SK-N-SH treated with all-trans-retinoic acid at 6 μM for 48 hours (cell line): ENCODE measurements around the gene ZFP64.

ENCODE experiments used
- ARNTL ChIP-seq: fragments of 450-650 bp; formaldehyde crosslinking; IDR thresholded peaks from 2 replicates; pipeline ENCODE4 v1.5.0; 2020; ENCODE audit warnings: low read depth, mild to moderate bottlenecking, moderate library complexity, borderline replicate concordance
- BACH2 ChIP-seq: fragments of 250-450 bp; sonication (Bioruptor Pico); IDR thresholded peaks from 2 replicates; pipeline ENCODE4 v1.9.0; 2021; ENCODE audit warnings: mild to moderate bottlenecking, borderline replicate concordance
- ISL1 ChIP-seq: fragments of 250-450 bp; sonication (Bioruptor Pico); IDR thresholded peaks from 2 replicates; pipeline ENCODE4 v2.1.2; 2022; ENCODE audit warnings: mild to moderate bottlenecking, moderate library complexity
- PATZ1 ChIP-seq: fragments of 250-450 bp; sonication (Bioruptor Pico); IDR thresholded peaks from 2 replicates; pipeline ENCODE4 v1.8.0; 2020; ENCODE audit warnings: mild to moderate bottlenecking, moderate library complexity, borderline replicate concordance
- ZFP30 ChIP-seq: fragments of 450-650 bp; formaldehyde crosslinking; IDR thresholded peaks from 2 replicates; pipeline ENCODE4 v1.5.0; 2022; ENCODE audit warnings: mild to moderate bottlenecking, moderate library complexity

GRCh38 chr20:52217689-52218395 is 26.3 kb upstream of the ZFP64 start:
- TF ChIP-seq ISL1 (CRISPR knock-in tag) = no peak
- TF ChIP-seq BACH2 (CRISPR knock-in tag) = no peak
- TF ChIP-seq ARNTL (CRISPR knock-in tag) = no peak
- no peak for TF ChIP-seq PATZ1 (CRISPR knock-in tag)
- TF ChIP-seq ZFP30 (CRISPR knock-in tag) = no peak
